ENCODE data around the gene PRPSAP1. TPM values are rescaled to one million over a fixed set of nuclear protein-coding genes. Genes with fewer than 3 reads are reported as not detected.

Gene PRPSAP1
- polyA plus RNA-seq, 1 of the 3 experiments (the other 2 are of a cell fraction): 118 TPM

- 91% methylated on average over 12 of the region's 12 CpGs for WGBS (ENCODE audit: low lambda C conversion rate)
- peaks cover 13% of the 10 kb centered on the region; the same call in 1 of the 2 replicates for H4K20me1 ChIP-seq (ENCODE audit: insufficient read depth)
- CTCF ChIA-PET: interaction anchor here (0.6 to 7.0 kb wide), 11 partner anchors 11 to 162 kb away, joined by 3 to 130 read pairs (median 4); partner anchors contain the start of gene SPHK1
- POLR2A ChIA-PET: interaction anchor here (0.9 kb wide), 1 partner anchor 233 kb away, joined by 3 read pairs; no protein-coding TSS in a partner anchor
- H2AFZ ChIP-seq (ENCODE audit: low read depth): no peak overlapping the region
- 0 out of 2 replicates have a peak overlapping the region, but pooled peaks have one; percentile 1 for H3K4me2 ChIP-seq
- peaks cover 19 to 22% of the 10 kb centered on the region in 2 experiments; a peak in 3 of 4 replicates for H3K4me1 ChIP-seq (ENCODE audit: control insufficient read depth in 1 of 2, insufficient read depth in 2 of 2, low read depth in 1 of 2, low read length in 1 of 2)
- no peaks in the 10 kb centered on the region for H3K27me3 ChIP-seq (ENCODE audit: insufficient read depth)
- peaks cover 8 to 23% of the 10 kb centered on the region in 2 experiments for H3K36me3 ChIP-seq (replicated peaks in 1 of 2; ENCODE audit: control insufficient read depth in 1 of 2, insufficient read depth in 2 of 2, low read length in 1 of 2)
- peaks cover 57% of the 10 kb centered on the region for H3K79me2 ChIP-seq (ENCODE audit: insufficient read depth)
- H3K4me3 ChIP-seq (ENCODE audit: low read depth in 2 of 2, low read length in 1 of 2): no peak overlapping the region
- TF ChIP-seq TAF1 (IDR thresholded peaks at IDR 0.05; ENCODE audit: borderline replicate concordance, low read depth, low read length): no peak
- H3K27ac ChIP-seq (ENCODE audit: low read depth in 2 of 2, low read length in 1 of 2): peak overlapping the region in 1 of 2 experiments; percentile 34; a peak in 1 of 4 replicates
- peak; percentile 44 for DNase-seq
- H3K9me2 ChIP-seq: no peaks in the 10 kb centered on the region
- no peaks in the 10 kb centered on the region for H3K9me3 ChIP-seq
- peaks cover 11% of the 10 kb centered on the region for H3F3A ChIP-seq (replicated peaks; ENCODE audit: insufficient read depth)
- H3K9ac ChIP-seq: no peak overlapping the region
Observed at GRCh38 chr17:76268991-76269981, 84.4 kb downstream of the PRPSAP1 start.

GRCh38 chr17:76268015-76268749 is 85.5 kb downstream of the PRPSAP1 start:
- no peaks in the 10 kb centered on the region for H3K9me2 ChIP-seq
- ChIA-PET POLR2A (interaction anchor here (0.6 to 0.9 kb wide), 2 partner anchors 232 to 462 kb away, joined by 3 to 4 read pairs; no protein-coding TSS in a partner anchor), CTCF (interaction anchor here (0.6 to 7.0 kb wide), 11 partner anchors 12 to 160 kb away, joined by 3 to 130 read pairs (median 4); partner anchors contain the start of gene SPHK1)
- DNase-seq: peak; percentile 39
- H3K9me3 ChIP-seq: no peaks in the 10 kb centered on the region
- H4K20me1 ChIP-seq (ENCODE audit: insufficient read depth): peaks cover 13% of the 10 kb centered on the region; the same call in 1 of the 2 replicates
- peaks cover 8 to 23% of the 10 kb centered on the region in 2 experiments for H3K36me3 ChIP-seq (replicated peaks in 1 of 2; ENCODE audit: control insufficient read depth in 1 of 2, insufficient read depth in 2 of 2, low read length in 1 of 2)
- peaks cover 57% of the 10 kb centered on the region for H3K79me2 ChIP-seq (ENCODE audit: insufficient read depth)
- no peak for TF ChIP-seq FOSL2 (IDR thresholded peaks at IDR 0.05; ENCODE audit: borderline replicate concordance, low read depth)
- TF ChIP-seq RFX5 (IDR thresholded peaks at IDR 0.05; ENCODE audit: low read length): no peak
- TF ChIP-seq TCF12 (IDR thresholded peaks at IDR 0.05): no peak
- no peak for TF ChIP-seq EP300 (IDR thresholded peaks at IDR 0.05; ENCODE audit: borderline replicate concordance in 1 of 2, low read depth in 1 of 2, low read length in 1 of 2)
- TF ChIP-seq YY1 (IDR thresholded peaks at IDR 0.05; ENCODE audit: low read depth): no peak
- no peak for TF ChIP-seq PBX3 (IDR thresholded peaks at IDR 0.05)
- no peak for TF ChIP-seq RCOR1 (IDR thresholded peaks at IDR 0.05; ENCODE audit: low read length)
- no peak for TF ChIP-seq FOXM1 (IDR thresholded peaks at IDR 0.05; ENCODE audit: low read depth)
- no peak for TF ChIP-seq TEAD4 (IDR thresholded peaks at IDR 0.05; ENCODE audit: borderline replicate concordance, insufficient read depth)
- no peak for TF ChIP-seq CTCF (IDR thresholded peaks at IDR 0.05)
- no peak for TF ChIP-seq RAD21 (IDR thresholded peaks at IDR 0.05; ENCODE audit: low read length)
- TF ChIP-seq RXRA (IDR thresholded peaks at IDR 0.05; ENCODE audit: borderline replicate concordance, low read depth): no peak
- no peak for TF ChIP-seq IRF3 (IDR thresholded peaks at IDR 0.05; ENCODE audit: low read depth, low read length)
- TF ChIP-seq USF1 (IDR thresholded peaks at IDR 0.05; ENCODE audit: borderline replicate concordance, low read depth): no peak
- no peak overlapping the region for H3K9ac ChIP-seq
- peak overlapping the region; percentile 6; the same call in 1 of the 2 replicates for H3K4me2 ChIP-seq
- no peak overlapping the region for H3K4me3 ChIP-seq (ENCODE audit: low read depth in 2 of 2, low read length in 1 of 2)
- H3F3A ChIP-seq (replicated peaks; ENCODE audit: insufficient read depth): peaks cover 19% of the 10 kb centered on the region
- peaks cover 19 to 22% of the 10 kb centered on the region in 2 experiments; a peak in 3 of 4 replicates for H3K4me1 ChIP-seq (ENCODE audit: control insufficient read depth in 1 of 2, insufficient read depth in 2 of 2, low read depth in 1 of 2, low read length in 1 of 2)
- H3K27ac ChIP-seq (ENCODE audit: low read depth in 2 of 2, low read length in 1 of 2): no peak overlapping the region; a peak in 1 of 4 replicates
- no peaks in the 10 kb centered on the region for H3K27me3 ChIP-seq (ENCODE audit: insufficient read depth)
- 79% methylated on average over 9 of the region's 9 CpGs for WGBS (ENCODE audit: low lambda C conversion rate)
- no peak overlapping the region for H2AFZ ChIP-seq (ENCODE audit: low read depth)

Measured in SK-N-SH (cell line).